Keratinocyte (primary cell): ENCODE results near the gene LOC128125822.

Source experiments
- EZH2 ChIP-seq: IDR thresholded peaks from one replicate; pipeline ENCODE4 v1.6.1; 2012; ENCODE audit warnings: inconsistent platforms, mild to moderate bottlenecking, low read length, moderate library complexity
- TF ChIP-seq, protein P1 (sequence below), 3 experiments: IDR thresholded peaks in 1 of 3; conservative IDR thresholded peaks in 1 of 3; optimal IDR thresholded peaks in 1 of 3; 2 replicates in 2 of 3; 3 replicates in 1 of 3; pipeline versions ENCODE3 to v1.5.1; 2011; ENCODE audit warnings: low read length in 3 of 3, mild to moderate bottlenecking in 3 of 3, moderate library complexity in 2 of 3, control low read depth in 1 of 3, inconsistent platforms in 1 of 3; ENCODE audit not compliant: insufficient read depth in 2 of 3; ENCODE audit errors: extremely low read depth in 1 of 3

DNA sequence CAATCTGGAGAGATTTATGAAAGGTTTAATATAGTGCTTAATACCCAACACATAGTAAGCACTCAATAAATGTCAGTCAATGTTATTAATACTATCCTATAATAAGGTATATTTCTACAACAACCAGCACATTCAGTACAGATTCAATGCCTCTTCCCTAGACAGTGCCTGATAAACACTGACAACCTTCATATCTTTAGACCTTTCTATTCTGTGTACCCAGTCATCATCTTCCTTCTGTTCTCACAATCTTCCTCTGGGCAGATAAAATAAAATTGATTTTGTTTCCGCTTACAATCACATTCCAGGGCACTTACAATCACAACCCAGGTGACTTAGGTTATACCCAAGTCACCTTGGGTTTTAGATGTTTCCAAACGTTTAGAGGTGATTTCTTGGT is 11.0 kb upstream of the LOC128125822 start:
- TF ChIP-seq, protein P1, sequence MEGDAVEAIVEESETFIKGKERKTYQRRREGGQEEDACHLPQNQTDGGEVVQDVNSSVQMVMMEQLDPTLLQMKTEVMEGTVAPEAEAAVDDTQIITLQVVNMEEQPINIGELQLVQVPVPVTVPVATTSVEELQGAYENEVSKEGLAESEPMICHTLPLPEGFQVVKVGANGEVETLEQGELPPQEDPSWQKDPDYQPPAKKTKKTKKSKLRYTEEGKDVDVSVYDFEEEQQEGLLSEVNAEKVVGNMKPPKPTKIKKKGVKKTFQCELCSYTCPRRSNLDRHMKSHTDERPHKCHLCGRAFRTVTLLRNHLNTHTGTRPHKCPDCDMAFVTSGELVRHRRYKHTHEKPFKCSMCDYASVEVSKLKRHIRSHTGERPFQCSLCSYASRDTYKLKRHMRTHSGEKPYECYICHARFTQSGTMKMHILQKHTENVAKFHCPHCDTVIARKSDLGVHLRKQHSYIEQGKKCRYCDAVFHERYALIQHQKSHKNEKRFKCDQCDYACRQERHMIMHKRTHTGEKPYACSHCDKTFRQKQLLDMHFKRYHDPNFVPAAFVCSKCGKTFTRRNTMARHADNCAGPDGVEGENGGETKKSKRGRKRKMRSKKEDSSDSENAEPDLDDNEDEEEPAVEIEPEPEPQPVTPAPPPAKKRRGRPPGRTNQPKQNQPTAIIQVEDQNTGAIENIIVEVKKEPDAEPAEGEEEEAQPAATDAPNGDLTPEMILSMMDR (optimal IDR thresholded peaks at IDR 0.05 in 1 of 3, IDR thresholded peaks at IDR 0.05 in 1 of 3, conservative IDR thresholded peaks at IDR 0.05 in 1 of 3; ENCODE audit: extremely low read depth in 1 of 3, insufficient read depth in 2 of 3, low read length in 3 of 3) = no peak
- TF ChIP-seq EZH2 = no peak
